ENCODE measurements around the gene DHDDS.
"Not testable (repeated sequence)": the region's sequence is repeated elsewhere in the genome, so short reads cannot be mapped to it uniquely, and the experiment has no call there.

The DHDDS gene

GRCh38 chr1:26475989-26476388 is 43.9 kb downstream of the DHDDS start:
- no peak for DNase-seq (ENCODE audit: low read depth)

GRCh38 chr1:26476958-26477357 is 44.8 kb downstream of the DHDDS start:
- DNase-seq (ENCODE audit: low read depth) = no peak

- DNase-seq (ENCODE audit: low read depth) = no peak
These were observed 45.5 kb downstream of the DHDDS start for GRCh38 chr1:26477446-26478152.

GRCh38 chr1:26478159-26478558 is 46.0 kb downstream of the DHDDS start:
- no peak for DNase-seq (ENCODE audit: low read depth)

- no peak for DNase-seq (ENCODE audit: low read depth)
These were observed 46.9 kb downstream of the DHDDS start for GRCh38 chr1:26478988-26479387.

GRCh38 chr1:26482921-26483320 is 50.8 kb downstream of the DHDDS start:
- DNase-seq (ENCODE audit: low read depth) = no peak

GRCh38 chr1:26483980-26484379 is 51.9 kb downstream of the DHDDS start:
- no peak for DNase-seq (ENCODE audit: low read depth)

GRCh38 chr1:26490155-26490554 is 58.0 kb downstream of the DHDDS start:
- no peak for DNase-seq (ENCODE audit: low read depth)

- no peak for DNase-seq (ENCODE audit: low read depth)
These were observed 61.1 kb downstream of the DHDDS start for GRCh38 chr1:26493267-26493666.

- no peak for DNase-seq (ENCODE audit: low read depth)
These were observed 61.8 kb downstream of the DHDDS start for GRCh38 chr1:26493938-26494337.

GRCh38 chr1:26496861-26497260 is 64.7 kb downstream of the DHDDS start:
- no peak for DNase-seq (ENCODE audit: low read depth)

GRCh38 chr1:26498894-26499293 is 66.8 kb downstream of the DHDDS start:
- DNase-seq (ENCODE audit: low read depth) = no peak

- peak; percentile 50 for DNase-seq (ENCODE audit: low read depth)
These were observed 68.5 kb downstream of the DHDDS start for GRCh38 chr1:26500488-26501175.

GRCh38 chr1:26510711-26511110 is 78.6 kb downstream of the DHDDS start:
- DNase-seq (ENCODE audit: low read depth) = not testable (repeated sequence)

- not testable (repeated sequence) for DNase-seq (ENCODE audit: low read depth)
These were observed 83.7 kb downstream of the DHDDS start for GRCh38 chr1:26515836-26516235.

GRCh38 chr1:26516987-26517765 is 85.1 kb downstream of the DHDDS start:
- no peak for DNase-seq (ENCODE audit: low read depth)

- no peak for DNase-seq (ENCODE audit: low read depth)
These were observed 85.6 kb downstream of the DHDDS start for GRCh38 chr1:26517766-26518049.

- DNase-seq (ENCODE audit: low read depth) = no peak
These were observed 86.2 kb downstream of the DHDDS start for GRCh38 chr1:26518355-26518754.

GRCh38 chr1:26520339-26520738 is 88.2 kb downstream of the DHDDS start:
- no peak for DNase-seq (ENCODE audit: low read depth)
